ENCODE measurements around the gene CDHR4.
A peak's percentile ranks its signal among the peaks of the same experiment; 100 is the strongest.
"Not testable (repeated sequence)": the region's sequence is repeated elsewhere in the genome, so short reads cannot be mapped to it uniquely, and the experiment has no call there.

The CDHR4 gene

DNA sequence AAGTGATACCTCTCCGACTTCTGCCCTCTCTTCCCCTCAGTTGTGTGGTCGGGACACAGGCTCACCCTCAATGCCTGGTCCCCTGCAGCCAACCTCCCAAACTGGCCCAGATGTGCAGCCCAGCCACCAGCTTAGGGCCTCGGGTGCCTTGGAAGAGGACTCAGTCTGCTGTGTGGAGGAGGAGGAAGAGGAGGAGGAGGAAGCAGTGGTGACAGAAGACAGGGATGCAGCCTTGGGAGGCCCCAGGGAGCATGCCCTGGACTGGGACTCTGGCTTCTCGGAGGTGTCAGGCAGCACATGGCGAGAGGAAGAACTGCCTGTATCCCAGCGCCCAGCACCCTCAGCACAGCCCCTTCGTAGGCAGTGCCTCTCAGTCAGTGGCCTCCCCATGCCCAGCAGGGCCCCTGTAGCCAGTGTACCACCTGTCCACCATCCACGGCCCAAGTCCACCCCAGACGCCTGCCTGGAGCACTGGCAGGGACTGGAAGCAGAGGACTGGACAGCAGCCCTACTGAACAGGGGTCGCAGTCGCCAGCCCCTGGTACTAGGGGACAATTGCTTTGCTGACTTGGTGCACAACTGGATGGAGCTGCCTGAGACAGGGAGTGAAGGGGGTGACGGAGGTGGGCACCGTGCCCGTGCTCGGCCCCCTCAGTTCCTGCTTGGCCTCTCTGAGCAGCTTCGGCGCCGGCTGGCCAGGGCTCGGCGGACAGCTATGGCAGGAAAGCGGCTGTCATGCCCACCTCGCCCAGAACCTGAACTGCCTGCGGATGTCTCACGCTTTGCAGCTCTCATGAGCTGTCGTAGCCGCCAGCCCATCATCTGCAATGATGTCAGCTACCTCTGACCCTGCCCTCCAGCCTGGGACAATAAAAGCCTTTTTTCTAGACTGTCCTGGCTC is 4.7 kb upstream of the CDHR4 start:
- DNase-seq (ENCODE audit: low read depth in 2 of 2), result no peak

DNA sequence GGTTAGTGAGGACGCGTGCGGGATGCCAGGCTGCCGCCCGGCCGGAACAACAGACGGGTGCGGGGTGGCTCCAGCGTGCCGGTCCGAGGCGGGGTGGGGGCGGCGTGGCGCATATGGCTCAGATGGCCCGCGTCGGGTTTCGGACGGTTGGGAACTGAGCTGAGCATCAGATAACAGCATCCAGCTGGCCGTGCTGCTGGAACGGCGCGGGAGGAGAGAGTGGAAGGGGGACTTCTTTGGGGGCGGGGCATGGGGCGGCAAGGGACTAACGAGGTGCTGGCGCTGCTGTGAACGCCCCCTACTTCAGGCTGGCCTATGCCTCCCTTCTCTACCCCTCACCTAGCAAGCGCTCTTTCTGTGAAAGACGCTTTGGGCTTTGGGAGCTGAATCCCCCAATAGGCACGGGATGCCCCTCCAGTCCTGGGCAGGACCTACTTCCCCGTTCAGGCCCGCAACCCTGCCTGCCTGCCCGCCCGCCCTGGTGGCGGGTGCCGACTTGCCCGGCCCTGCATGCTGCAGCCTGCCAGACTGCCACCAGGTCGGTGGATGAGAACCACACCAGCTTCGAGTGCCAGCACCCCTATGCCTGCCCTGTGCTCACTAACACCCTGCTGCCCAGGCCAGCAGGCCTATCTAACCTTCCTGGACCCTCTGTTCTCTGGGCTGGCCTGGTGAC is 3.9 kb upstream of the CDHR4 start:
- no peak for DNase-seq (ENCODE audit: low read depth in 2 of 2)

DNA sequence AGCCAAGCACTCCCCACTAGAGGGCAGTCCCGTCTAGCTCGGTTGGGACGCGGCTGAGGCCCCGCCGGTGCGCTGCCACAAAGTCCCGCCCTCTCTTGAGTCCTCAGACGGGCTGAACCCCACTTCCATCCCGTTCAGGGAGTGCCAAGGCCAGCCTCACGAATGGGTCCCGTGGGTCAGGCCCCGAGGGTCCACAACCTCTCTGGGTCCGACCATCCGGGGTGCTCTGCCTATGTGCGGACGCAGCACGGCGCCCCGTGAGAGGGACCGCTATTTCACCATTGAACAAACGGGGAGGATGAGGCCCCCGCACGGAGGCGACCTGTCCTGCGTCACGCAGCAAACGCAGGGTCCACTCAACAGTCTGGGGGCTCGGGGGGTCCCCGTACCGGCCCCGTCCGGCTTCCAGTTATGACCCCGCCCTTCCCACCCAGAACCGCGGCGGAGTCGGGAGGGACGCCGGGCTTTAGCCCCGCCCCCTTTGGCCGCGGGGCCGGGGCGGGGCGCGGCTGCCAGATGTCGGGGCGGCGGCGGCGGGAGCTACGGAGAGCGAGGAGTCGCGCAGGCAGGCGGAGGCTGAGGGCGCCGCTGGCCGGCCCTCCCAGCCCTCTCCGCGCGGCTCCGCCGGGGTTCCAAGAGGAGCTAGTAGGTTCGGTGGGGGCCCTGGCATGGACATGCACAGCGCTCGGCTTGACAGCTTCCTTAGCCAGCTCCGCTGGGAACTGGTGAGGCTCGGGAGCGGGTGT is 3.2 kb upstream of the CDHR4 start, which contains the start of gene INKA1:
TSS of gene INKA1 (plus strand) at position 543 of the 746 bp plus-strand sequence. CDS start at position 675, 132 bp downstream.
- peak; percentile 84 for DNase-seq (ENCODE audit: low read depth in 2 of 2)

DNA sequence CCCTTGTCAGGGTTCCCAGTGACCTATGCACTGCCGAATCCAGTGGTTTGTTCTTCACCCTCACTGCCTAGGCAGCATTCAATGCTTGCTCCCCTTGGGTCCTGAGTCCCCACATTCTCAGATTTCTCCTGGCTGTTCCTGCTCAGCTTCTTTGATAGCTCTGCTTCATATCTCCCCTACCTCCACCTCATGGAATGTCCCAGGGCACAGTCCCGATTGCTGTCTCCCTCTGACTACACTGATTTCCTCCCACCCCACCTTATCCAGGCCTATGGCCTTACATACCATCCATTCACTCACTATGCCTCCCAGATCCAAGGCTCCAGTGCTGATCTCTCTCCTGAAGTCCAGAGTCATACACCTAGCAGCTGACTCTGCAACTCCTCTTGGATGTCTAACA is 1.5 kb upstream of the CDHR4 start:
- DNase-seq (ENCODE audit: low read depth in 2 of 2), result no peak

GRCh38 chr3:49799105-49799504 is 568 bp downstream of the CDHR4 start:
- no peak for DNase-seq (ENCODE audit: low read depth in 2 of 2)

DNA sequence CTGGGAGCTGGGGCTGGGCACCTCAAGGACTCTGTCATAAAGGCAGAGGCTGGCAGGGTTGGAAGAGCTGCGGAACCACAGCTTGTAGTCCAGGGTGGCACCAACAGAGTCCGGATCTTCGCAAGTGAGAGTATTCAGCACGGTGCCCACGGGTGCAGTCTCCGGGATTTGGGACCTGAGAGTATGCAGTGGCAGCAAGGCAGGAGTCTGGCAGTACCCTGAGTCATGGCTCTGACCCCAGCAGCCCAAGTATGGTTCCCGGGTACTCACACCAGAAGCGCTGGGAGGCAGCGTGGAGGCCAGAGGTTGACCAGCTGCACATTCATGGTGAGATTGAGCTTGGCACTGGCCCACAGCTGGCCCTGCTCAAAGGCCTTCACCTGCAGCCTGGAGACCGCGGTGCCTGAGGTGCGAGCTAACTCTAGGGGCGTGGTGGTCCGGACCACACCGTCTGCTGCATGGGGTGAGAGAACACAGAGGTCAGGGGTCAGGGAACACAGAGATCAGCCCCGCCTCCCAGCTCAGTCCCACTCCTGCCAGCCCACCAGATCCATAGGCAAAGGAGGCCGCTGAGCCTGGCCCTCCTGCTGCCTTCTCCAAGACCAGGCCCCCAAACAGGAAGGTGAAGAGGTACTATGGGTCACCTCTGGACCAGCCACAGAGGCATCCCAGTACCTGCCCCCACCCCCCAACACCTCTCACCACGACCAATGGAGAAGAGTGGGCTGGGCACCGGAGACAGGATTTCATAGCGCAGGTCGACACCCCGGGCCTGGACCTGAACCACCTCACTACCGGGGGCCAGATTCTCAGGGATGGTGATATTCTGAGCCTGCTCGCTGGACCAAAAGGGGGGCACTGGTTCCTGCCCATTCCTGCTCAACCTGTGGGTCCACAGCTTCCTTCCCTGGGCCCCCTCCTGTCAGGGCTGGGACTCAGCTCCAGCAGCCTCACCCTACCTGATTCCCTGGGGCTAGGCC is 4.5 kb downstream of the CDHR4 start:
- DNase-seq (ENCODE audit: low read depth in 2 of 2), result no peak

DNA sequence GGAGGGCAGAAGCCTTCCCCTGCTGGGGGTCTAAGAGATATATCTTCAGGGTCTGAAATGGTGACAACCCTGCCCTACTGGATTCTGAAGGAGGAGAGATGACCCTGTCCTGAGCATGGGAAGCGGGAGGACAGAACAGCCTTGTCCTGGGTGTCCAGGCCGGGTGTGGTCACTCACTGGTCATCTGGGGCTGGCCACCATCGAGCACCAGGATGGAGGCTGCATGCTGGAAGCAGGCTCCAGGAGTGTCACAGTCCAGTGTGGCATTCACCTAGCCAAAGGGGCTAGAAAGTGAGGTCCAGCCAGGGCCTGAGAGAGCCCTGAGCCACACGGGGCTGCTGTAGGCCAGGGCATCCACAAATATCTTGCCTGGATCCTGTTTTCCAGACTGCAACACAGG is 5.2 kb downstream of the CDHR4 start:
- DNase-seq (ENCODE audit: low read depth in 2 of 2), result no peak

- no peak for DNase-seq (ENCODE audit: low read depth in 2 of 2)
Observed at GRCh38 chr3:49793486-49794085, 6.1 kb downstream of the CDHR4 start.

DNA sequence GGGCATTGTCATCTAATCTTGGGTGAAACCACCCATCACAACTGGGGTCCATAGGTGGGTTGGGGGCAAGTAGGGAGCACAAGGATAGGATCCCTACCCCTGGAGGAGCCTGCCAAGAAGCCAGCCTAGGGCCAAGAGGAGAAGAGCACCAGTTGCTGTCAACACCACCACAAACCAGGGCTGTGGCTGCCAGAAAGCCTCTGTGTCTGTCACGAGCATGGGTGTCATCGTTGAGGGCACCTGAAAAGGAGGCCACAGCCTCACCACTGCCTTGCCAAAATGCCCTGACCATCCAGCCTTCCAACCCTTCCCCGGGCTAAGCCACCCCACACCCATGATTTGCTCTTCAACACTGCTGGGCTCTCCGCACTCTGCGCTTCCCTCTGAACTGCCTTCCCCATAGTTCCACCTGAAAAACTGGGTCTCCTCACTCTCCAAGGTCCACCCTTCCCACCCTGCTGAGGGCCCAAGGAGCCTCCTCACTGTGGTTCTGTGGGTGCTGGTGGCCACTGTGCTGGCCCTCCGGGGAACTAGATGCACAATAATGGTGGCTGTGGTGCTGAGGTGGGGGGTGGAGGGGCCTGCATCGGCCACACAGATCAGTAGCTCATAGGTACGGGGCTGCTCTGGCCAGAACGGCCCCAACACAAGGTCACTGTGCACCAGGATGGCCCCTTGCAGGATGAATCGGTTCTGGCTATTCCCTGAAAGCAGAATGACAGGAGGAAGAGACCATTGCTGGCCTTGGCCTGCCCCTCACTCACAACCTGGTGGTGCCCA is 7.1 kb downstream of the CDHR4 start:
- DNase-seq (ENCODE audit: low read depth in 2 of 2), result no peak

- DNase-seq (ENCODE audit: low read depth in 2 of 2), result no peak
Observed at GRCh38 chr3:49791571-49791970, 8.1 kb downstream of the CDHR4 start.

DNA sequence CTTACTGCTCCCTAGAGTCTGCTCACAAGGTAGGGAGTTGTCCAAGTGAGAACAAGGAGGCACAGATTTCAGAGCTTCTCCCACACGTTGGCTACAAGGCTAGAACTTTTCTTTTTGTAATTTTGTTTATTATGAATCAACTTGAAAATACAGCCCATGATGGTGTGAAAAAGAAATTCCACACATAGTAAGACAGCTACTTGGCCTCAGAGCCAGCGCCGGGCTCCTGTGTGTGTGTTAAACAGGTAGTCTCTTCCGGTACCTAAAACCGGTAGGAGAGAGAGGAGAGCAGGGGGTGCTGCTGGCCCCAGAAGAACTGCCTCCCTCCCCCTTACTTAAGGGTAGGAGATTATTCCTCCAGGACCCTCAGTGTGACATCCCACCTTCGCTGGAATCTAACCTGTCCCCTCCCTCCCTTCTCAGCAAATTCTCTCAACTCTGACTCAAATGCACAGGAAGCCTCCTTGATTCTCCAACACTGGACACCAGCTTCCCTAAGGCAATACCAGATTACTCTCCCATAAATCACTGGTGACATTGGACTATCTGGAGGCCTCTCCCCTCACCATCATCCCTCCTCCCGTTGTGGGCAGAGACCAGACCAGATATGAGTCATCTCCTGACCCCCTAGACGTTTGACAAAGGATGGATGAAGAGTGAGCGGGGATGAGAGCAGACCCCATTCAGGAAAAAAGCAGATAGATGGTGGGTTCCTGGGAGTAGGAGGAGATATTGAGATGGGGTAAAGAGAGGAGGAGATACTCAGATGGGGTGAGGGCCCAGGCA is 8.9 kb downstream of the CDHR4 start:
- no peak for DNase-seq (ENCODE audit: low read depth in 2 of 2)

DNA sequence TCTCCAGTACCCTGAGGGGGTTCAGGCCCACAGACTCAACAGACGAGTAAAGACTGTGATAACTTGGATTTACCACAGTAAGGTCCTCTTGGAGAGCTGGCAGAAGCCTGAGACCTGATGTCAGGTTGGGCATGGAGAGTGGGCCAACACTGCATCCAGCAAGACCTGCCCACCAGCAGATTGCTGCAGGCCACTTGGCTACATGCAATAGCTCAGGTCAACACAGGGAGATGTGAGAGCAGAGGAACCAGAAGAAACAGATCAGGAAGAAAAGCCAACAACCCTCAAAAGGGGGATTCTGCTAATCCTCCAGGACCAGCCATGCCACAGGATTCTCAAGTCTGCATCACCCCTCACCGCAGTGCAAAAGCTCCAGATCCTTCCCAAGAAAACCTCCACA is 11.6 kb downstream of the CDHR4 start:
- no peak for DNase-seq (ENCODE audit: low read depth in 2 of 2)

DNA sequence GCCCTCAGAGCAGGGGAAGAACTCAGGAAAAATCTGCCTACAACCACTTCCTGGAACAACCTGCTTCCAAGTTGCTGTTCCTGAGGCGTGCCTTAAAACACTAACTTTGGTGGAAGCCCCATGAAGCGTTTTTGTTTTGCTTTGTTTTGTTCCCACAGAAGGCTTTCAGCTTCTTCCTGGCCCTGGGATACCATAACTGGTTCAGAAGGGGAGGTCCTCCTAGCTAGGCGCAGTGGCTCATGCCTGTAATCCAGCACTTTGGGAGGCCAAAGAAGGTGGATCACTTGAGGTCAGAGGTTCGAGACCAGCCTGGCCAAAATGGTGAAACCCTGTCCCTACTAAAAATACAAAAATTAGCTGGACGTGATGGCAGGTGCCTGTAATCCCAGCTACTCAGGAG is 12.1 kb downstream of the CDHR4 start:
- no peak for DNase-seq (ENCODE audit: low read depth in 2 of 2)

GRCh38 chr3:49787182-49787464 is 12.6 kb downstream of the CDHR4 start:
- no peak for DNase-seq (ENCODE audit: low read depth in 2 of 2)

DNA sequence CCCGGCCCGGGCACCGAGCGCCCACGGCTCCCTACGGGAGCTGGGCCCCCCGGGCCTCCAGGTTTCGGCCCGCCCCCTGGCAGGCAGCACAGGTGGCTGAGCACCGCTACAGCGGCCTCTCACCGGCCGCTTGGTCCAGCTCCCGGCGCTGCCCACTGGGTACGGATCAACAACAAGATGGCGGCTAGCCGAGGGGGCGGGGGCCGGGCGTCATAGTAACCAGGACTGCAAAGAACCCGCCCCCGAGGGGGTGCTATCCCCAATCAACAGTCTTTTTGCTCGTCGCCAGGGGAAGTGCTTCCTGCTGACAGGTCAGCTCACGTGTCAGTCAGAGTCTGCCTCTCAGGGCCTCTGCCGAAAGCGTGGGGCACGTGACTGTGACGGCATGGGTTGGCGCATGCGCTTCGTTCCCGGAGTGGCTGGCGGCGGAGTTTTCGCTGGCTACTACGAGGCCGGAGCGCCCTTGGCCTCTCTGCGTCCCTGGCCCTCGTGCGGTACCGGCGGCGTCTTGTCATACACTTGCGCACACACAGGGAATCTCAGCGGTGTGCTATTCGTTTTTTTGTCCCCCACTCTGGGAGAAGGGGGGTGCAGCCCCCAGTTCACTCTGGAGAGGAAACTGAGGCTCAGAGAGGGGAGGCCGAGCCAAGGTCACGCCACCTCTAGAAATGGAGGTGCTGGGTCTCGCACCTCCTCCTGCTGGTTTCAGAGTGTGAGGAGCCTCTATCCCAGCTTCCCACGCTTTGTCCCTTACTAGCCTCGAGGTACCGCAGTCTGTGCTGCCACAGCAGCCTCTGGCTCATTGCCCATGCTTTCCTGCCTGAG is 13.1 kb downstream of the CDHR4 start, which contains the start of gene IP6K1:
TSS of gene IP6K1 (minus strand) at position 186 of the 825 bp plus-strand sequence. CDS start 38,502 bp downstream, outside the sequence.
- peak; percentile 99 to 100 for DNase-seq (ENCODE audit: low read depth in 2 of 2)

- DNase-seq (ENCODE audit: low read depth in 2 of 2), result peak in 1 of 2 donors; percentile 23
Observed at GRCh38 chr3:49785565-49786356, 13.9 kb downstream of the CDHR4 start.

- not testable (repeated sequence) for DNase-seq (ENCODE audit: low read depth in 2 of 2)
Observed at GRCh38 chr3:49782277-49782676, 17.4 kb downstream of the CDHR4 start.
